GM21526 (cell line): ENCODE results near the gene CHST14.

Source experiments
- ATAC-seq: cut with Tn5 transposase; IDR thresholded peaks from one replicate; pipeline ENCODE4 v1.9.1; 2021; ENCODE audit warnings: moderate library complexity; ENCODE audit not compliant: unreplicated experiment, low FRiP score

Gene CHST14

DNA sequence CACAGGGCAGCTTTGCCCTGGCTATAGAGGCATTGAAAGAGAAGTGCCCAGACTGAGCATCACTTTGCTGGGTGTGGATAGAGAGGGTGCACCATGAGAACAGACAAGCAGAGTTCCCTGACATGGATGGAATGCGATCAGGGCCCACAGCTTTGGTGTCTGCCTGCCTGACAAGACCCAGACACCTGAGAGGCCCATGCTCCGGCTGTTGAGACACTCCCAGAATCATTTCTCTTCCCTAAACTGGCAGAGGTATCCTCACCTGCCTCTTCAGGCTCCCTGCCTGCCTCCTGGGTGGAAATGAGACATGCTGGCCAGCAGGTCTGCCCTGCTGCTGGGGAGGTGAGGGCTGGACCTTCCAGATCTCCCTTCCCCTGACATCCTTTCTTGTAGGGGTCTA, 10.4 kb upstream of the CHST14 start:
- no peak for ATAC-seq

DNA sequence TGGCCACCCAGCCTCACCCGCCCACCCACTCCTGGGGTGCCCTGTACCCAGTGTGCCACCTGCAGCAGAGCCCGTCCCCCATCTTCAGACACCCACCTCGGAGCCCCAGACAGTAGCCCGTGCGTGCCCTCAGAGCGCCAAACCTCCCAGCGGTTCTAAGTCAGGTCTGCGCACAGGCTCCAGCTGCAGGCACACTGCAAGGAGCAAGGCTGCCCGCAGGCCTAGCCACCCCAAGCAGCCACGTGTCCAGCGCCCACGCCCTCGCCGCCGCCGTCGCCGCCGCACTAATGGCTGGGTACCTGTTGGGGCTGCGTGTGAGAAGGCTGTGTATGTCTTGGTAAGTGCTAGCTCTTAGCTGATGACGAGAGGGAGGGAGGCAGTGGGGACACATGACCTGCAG, 8.8 kb upstream of the CHST14 start:
- ATAC-seq = no peak

DNA sequence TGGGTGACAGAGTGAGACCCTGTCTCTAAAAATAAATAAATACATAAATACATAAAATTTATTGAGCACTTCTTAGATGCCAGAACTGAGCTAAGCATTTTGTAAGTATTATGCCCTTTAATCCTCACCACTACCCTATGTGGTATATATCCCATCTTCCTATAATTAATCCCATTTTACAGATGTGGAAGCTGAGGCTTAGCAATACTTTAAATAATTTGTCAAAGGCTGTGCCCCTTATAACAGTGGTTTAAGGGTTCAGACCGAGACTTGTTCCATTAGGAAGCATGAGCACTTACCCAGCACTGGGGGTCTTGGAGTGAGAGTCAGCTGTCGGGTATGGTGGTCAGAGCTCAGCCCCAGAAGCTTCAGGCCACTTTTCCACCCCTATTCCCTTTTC, 7.5 kb upstream of the CHST14 start:
- ATAC-seq = no peak

DNA sequence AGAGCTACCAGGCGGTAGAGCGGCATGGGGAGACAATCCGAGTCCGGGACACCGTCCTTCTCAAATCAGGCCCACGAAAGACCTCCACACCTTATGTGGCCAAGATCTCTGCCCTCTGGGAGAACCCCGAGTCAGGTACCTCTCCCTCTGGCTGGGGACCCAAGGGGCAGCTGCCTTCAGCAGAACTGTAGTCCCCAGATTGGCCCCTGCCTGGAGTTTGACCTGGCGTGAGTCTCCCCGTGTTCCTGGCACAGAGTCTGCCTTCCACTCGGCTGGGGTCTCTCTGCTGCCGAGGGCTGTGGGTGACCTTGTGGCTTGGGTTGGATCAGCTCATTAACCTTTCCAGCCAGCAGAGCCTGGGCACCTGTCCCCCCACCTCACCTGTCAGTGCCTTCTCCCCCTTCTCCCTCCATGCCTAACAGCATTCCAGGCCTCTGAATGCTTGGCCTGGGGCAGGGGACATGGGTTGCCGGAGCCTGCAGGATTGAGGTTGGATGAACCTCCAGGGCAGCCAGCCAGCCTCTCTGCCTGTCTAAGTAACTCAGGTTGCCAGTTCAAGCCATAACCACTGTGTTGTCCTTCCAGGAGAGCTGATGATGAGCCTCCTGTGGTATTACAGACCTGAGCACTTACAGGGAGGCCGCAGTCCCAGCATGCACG, 6.8 kb upstream of the CHST14 start:
- no peak for ATAC-seq

DNA sequence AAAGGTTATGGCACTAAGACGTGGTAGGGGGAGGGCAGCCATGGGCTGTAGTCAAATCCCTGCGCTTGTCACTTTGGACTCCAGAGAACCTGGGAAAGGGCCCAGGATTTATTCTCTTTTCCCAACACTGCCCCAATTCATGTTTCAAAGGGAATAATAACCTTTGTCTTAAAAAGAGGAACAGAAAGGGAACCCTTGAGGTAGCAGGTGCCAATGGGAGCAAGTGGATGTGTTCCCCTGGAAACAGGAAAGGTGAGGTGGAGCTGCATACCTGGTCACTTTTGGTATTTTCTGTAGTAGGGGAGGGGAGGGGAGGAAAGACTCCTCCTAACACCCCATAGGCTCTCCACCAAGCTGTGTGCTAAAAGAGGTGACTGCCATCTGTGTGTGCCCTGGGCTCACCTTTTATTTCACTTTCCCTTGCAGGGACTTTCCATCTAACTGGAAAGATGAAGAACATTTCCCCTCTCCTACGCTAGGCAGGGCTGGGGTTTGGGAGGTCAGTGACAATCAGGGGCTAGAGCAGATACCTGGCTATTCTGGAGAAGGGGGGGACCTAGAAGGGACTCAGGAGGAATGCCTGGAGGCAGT, 6.1 kb upstream of the CHST14 start:
- ATAC-seq = no peak

DNA sequence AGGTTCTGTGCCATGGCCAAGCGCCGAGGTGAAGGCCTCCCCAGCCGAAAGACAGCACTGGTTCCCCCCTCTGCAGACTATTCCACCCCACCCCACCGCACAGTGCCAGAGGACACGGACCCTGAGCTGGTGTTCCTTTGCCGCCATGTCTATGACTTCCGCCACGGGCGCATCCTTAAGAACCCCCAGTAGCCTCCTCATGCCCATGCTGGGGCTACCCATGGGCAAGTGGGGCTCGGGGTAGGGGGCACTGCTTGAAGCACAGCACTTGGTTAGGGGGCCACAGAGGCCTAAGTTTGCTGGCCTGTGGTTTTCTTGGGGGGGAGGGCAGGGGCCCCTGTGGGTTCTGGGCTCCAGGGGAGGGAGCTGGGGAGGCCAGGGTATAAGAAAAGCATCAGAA, 4.8 kb upstream of the CHST14 start:
- no peak for ATAC-seq

DNA sequence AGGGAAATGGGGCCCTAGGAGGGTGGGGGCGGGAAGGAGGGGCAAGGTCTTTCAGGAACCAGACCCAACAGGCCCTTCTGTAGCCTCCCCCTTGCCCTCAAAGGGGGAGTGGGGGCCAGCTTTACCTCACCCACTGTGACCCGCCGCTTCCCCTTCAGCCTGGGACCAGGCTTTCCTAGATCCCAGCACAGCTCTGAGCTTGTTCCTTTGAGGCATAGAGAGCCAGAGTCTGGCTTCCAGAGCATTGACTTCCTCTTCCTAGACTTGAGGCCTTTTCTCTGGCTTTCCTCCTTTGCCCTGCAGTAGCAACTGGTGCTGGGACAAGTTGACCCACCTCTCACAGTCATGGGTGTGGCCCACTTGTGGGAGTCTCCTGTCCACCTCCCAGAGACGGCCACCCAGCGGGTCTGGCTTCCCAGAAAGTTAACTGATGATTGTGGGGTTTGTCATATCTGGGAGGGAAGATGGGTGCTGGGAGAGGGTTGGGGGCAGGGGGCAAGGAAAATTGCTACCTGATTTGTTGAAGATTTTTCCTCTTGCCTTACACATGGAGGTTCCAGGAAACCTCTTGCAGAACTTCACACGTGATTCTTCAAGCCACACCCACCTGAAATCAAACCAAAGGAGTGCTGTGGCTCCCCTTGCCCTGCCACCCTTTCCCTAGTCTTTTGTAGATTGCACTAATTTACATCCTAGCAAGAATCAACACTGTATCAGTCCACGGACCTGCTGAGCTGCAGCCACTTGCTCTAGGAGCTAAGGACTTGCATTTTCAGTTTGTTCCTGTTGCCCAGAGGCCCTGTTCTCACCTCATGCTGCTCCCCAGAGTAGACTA, 4.1 kb upstream of the CHST14 start:
- ATAC-seq = no peak

DNA sequence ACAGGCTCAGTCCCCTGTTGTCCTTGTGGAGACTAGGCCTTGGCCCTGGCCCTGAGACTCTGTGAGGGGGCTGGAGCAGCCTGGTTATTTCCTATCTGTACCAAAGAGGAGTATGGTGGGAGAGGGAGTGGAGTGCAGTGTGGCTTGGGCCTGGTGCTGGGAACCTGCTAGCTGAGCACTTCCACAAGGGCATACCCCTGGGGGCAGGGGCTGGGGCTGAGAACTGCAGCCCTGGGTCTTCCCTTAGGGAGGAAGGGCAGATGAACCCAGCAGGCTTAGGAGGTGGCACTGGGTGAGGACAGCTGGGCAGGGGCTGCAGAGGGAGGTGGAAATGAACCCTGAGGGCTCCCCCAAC, 3.5 kb upstream of the CHST14 start:
- ATAC-seq = no peak

DNA sequence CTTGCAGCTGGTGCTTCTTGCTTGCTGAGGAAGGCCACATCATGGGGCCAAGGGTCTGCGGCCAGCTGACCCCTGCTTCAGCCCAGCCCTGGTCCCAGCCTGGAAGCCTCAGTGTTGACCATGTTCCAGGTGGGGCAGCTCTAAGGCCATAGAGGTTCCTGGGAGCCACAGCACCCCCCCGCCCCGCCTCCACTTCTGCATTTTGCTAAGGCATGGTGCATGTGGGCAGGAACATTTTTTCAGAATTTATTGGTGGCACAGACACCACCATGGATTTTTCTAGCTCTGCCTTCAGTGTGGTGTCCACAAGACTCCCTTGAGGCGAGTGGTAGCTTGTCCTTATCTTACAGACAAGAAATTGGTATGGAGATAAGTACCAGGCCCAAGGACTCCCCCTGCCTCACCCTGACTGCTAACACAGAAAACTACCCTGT, 1.9 kb upstream of the CHST14 start:
- ATAC-seq = no peak

DNA sequence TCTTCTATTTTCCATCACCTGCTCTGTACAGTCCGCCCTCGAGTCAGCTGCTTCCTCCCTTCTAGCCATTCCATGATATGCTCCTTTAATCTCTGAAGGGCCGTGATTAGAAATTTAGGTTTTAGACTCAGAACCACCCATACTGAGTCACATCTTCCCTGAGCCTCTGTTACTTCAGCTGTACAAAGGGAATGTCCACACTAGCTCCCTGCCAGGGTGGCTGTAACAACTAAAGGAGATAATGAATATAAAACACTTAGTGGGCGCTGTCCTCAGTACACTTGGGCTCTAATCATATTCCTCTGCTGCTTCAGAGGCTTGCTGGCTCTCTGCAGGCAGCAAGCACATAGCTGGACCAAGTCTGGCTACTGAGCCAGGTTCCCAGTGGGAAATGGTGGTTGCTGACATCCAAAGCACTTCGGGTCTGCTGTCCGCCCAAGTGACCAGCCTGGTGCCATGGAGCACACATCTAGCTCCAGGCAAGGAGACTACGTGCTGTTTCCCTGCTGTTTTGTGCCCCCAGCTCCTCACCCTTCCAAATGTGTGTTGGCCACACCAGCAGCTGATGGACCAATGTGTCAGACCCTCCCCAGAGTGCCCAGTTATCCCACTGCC, 901 bp upstream of the CHST14 start:
- no peak for ATAC-seq

DNA sequence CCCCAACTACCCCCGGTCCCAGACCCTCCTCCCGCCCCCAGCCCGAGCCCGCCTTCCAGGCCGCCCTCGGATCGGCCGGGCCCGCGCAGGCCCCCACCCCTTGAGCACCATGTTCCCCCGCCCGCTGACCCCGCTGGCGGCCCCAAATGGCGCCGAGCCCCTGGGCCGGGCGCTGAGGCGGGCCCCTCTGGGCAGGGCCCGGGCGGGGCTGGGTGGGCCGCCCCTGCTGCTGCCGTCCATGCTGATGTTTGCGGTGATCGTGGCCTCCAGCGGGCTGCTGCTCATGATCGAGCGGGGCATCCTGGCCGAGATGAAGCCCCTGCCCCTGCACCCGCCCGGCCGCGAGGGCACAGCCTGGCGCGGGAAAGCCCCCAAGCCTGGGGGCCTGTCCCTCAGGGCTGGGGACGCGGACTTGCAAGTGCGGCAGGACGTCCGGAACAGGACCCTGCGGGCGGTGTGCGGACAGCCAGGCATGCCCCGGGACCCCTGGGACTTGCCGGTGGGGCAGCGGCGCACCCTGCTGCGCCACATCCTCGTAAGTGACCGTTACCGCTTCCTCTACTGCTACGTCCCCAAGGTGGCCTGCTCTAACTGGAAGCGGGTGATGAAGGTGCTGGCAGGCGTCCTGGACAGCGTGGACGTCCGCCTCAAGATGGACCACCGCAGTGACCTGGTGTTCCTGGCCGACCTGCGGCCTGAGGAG, 472 bp downstream of the CHST14 start:
- ATAC-seq = no peak

DNA sequence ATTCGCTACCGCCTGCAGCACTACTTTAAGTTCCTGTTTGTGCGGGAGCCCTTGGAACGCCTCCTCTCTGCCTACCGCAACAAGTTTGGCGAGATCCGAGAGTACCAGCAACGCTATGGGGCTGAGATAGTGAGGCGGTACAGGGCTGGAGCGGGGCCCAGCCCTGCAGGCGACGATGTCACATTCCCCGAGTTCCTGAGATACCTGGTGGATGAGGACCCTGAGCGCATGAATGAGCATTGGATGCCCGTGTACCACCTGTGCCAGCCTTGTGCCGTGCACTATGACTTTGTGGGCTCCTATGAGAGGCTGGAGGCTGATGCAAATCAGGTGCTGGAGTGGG, 995 bp downstream of the CHST14 start:
- ATAC-seq = no peak

DNA sequence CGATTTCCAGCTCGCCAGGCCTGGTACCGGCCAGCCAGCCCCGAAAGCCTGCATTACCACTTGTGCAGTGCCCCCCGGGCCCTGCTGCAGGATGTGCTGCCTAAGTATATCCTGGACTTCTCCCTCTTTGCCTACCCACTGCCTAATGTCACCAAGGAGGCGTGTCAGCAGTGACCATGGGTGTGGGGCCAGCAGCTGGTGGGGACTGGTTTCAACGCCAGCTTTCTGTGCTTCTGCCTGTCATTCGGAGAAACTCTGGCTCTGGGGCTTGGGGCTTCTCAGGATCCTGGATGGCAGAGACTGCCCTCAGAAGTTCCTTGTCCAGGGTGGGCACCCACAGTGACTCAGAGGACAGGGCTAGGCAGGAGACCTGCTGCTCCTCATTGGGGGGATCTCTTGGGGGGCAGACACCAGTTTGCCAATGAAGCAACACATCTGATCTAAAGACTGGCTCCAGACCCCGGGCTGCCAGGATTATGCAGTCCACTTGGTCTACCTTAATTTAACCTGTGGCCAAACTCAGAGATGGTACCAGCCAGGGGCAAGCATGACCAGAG, 1.5 kb downstream of the CHST14 start:
- no peak for ATAC-seq

DNA sequence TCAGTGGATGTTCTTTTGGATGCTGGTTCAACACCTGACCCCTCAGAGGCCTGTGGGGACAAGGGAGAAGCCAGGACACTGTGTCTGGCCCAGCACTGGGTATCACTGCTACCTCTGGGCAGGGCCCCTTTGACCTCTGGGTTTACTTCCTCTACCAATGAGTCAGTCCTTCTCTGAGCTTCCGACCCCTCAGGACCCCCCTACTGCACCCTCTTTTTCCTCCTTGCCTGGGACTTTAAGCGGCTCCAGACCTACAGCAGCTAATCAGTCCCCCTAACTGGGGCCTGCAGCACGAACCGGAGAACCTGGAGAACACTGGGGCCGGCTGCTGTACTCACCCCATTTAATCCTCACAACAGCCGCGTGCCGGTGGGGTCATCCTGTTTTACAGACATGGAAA, 3.8 kb downstream of the CHST14 start:
- no peak for ATAC-seq

DNA sequence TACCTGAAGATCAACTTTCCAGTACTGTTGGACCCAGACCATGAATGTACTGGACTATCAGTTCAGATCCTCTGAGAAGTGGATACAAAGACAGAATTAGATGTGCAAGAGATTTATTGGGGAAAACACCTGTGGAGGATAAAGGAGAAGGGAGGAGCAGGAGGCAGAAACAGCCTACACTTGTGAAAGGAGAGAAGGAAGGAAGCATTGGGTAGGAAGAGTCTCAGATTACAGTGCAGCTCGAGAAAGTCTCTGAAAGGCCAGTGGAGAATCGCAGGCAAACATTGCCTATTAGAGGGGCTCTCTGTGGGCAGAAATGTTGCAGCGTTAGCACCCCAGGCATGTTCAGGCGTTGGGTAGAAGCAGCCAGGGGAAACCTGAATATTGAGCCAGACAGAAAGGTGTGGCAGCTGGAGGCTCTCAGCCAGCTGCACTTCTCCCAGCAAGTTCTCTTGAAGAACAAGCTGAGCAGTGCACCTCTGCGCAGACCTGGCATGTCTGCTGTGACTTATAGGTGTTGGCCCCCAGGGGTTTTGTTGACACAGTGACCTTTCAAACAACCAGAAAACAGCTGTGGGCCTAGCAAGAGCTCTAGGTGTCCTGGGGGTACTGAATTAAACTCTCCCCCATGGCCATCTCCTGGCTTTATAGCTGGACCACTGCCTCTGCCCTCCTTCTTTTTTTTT, 7.0 kb downstream of the CHST14 start:
- no peak for ATAC-seq

DNA sequence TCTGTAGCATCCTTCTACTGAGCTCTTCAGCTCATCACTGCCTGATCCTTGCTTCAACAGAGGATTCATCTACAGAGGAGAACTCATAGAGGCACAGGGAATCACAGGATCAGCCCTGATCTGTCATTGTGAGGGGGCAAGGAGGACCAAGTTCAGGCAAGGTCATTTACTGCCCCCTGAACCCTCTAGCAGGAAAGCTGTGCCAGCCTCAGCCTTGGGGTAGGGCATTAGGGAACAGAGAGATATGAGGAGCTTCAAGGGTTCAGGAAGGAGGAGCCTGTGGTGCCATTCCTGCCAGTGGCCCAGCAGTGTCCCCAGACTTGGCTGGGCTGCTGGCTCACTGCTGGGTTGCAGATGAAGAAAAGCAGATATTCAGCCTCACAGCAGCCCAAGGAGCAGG, 8.2 kb downstream of the CHST14 start:
- ATAC-seq = no peak

DNA sequence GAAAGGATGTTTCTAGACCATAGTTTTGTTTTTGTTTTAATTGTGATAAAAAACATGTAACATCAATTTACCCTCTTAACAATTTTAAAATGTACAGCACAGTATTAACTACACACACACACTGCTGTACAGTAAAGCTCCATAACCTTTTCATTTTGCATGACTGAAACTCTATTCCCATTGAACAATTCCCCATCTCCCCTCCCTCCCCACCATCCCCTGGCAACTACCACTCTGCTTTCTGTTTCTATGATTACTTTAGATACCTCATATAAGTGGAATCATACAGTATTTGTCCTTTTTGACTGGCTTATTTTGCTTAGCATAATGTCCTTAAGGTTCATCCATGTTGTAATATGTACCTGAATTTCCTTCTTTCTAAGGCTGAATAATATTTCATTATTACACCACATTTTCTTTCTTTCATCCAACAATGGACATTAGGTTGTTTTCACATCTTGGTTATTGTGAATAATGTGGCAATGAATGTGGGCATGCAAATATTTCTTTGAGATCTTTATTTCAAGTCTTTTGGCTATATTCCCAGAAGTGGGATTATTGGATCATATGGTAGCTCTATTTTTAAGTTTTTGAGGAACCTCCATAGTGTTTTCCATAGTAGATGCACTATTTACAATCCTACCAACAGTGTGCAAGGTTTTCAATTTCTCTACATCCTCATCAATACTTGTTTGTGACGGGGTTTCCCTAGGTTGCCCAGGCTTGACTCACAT, 10.7 kb downstream of the CHST14 start:
- no peak for ATAC-seq

DNA sequence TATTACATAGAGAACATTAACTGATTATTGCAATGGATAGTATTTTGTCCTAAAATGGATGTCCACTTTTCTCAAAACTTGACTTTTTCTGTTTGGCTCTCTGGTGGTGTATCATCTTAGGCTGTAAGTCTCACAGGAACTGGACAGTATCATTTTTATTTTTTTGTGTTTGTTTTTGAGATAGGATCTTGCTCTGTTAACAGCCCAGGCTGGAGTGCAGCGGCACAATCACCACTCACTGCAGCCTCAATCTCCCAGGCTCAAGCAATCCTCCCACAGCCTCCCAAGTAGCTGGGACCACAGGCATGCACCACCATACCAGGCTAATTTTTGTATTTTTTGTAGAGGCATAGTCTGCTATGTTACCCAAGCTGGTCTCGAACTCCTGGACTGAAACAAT, 13.1 kb downstream of the CHST14 start:
- no peak for ATAC-seq

DNA sequence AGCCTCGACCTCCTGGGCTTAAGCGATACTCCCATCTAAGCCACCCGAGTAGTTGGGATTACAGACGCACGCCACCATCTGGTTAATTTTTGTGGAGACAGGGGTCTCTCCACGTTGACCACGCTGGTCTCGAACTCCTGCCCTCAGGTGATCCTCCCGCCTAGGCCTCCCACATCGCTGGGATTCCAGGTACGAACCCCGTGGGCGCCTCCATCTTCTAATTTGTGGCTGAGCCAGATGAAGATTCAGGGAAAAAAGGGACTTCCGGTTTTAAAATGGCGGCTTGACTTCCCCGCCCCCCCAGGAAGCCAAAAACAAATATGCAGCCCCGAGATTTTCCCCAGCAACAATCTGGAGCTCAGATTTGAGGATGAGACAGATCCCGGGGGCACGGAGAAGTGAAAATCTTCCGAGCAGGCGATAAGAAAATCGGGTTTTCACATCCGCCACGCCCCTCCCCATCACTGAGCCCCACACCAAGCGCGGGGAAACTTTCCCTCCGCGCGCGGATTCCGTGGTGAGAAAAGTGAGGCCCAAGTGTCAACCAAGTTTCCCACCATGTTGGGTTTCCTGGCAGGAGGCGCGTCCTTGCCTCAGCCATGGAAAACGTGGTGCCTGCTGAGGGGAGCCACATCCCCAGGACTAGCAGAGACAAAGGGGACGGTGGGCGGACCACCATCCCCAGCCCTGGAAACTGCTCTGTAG, 15.4 kb downstream of the CHST14 start:
- ATAC-seq = no peak
